HG03439 (cell line): ENCODE measurements around the gene ANKRD23.

Experiments used
- ATAC-seq: cut with Tn5 transposase; IDR thresholded peaks from one replicate; pipeline ENCODE4 v1.9.1; 2021; ENCODE audit warnings: mild to moderate bottlenecking, moderate library complexity; ENCODE audit not compliant: unreplicated experiment

Gene ANKRD23

DNA sequence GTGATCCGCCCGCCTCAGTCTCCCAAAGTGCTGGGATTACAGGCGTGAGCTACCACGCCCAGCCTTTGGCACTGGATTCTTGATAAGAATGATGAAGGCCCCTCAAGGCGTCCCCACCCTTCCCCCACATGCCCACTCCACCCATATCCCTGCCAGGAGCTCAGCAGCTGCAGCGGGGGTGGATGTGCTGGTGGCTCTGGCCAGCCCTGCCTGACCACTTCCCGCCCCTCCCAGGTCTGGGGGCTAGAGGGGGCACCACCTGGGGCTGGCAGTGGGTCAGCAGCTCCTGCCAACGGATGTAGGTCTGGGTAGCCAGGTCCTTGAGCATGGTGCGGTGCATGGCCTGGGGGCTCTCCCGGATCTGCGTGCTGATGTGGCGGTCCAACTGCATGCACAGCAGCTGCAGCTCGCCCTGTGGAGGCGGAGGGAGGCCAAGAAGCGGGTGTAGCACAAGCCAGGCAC is 33.8 kb upstream of the ANKRD23 start:
- no peak for ATAC-seq

DNA sequence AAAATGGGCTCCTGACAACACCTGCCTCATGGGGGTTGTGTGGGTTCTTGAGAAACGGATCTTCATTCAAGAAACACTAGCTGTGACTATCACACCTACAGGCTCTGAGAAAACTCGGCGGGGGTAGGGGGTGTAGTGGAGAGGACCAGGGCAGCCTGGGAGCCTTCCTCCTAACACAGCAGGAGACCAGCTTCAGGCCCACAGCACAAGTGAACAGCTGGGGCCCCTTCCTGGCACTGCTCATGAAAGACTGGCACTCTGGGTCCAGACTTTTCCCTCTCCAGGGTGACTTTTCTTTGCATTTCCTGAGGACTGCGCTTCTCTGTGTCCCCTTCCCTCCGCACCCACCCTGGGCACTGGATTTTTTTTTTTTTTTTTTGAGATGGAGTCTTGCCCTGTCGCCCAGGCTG is 33.2 kb upstream of the ANKRD23 start:
- ATAC-seq = no peak

DNA sequence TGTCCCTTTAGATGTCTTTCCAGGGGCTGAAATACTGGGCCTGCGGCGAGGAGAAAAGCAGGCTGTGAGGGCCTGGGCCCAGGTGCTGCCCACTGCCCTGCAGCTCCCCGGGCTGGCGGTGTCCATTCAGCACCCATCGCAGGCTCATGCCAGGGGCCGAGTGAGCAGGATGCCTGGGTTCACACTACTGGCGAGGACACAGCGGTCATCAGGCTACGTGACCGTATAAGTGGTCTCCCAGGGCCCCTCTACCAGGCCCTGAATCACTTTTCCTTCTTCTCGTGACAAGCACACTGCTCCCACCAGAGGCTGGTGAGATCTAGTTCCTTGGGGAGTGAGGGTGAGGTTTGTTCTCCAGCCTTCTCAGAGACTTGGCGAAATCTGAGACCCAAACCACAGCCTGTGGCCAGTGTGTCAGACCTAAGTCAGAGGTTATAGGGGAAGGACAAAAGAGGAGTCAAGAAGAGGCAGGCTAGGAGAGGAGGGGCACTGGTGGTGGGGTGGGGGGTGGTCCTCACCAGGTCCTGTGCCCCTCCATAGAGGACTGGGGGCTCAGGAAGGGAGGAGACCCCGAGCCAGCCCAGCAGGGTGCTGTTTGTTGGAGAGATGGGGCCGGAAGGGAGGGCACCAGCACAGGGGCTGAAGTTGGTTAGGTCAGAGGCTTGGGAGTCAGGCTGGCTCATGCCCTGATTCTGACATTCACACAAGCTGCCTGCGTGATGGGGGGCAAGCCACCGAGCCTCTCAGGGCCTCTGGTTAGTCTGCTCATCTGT is 32.6 kb upstream of the ANKRD23 start:
- ATAC-seq = no peak

DNA sequence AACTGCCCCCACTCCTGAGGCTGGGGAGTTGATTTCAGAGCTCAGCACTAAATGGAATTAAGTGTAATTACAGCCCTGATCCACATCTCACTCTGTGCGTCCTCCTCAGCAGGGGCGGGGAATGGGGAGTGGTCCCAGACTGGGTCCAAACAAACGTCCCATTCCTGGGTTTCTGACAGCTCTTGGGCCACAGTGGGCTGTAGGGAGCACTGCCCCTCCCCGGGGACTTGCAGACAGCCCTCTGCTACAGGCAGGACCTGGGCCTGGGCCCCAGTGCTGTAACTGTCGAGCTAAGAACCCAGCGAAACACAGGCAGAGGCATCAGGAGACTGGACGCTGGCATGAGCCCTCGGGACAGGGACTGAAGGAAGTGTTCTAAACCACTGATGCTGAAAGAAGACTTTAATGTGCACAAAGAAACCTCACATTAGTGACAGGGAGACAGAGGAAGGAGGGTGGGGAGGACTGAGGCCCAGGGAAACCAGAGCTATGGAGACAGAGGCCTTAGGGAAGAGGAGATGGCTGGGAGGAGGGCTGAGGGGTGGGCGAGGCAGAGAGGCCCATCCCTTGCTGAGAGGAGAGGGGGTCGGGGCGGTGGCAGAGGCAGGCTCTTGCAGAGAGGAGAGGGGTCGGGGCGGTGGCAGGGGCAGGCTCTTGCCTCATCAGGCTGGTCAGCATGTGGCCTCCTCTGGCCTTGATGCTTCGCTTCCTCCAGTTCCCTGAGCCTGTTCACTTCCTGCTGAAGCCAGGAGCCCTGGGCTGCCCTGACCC is 31.9 kb upstream of the ANKRD23 start:
- ATAC-seq = no peak

DNA sequence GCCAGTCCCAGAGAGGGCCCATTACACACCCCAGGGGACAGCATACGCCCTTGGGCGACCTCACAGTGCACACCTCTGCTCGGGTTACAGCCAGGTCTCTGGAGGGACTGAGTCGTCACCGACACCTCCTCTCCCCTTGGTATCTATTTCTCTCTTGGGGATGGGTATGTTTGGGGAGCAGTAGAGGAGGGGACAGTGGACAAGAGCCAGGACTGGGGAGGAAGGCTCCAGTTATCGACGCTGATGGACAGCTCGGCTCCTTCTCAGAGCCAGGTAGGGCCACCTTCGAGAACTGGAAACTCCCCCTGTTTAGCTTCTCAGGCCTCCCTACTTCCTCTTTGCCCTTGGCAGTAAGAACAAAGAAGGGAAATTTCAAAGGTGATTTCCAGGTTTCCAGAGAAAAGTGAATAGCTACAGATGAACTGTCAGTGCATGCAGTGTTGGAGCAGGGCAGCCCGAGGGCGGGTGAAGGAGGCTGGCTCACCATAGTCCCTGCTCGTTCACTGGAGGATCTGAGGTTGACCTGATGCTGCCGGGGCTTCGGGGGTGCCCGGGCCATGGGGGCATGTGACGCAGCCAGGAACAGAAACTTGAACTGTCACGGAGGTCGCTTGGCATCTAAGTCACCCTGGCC is 30.5 kb upstream of the ANKRD23 start:
- no peak for ATAC-seq

DNA sequence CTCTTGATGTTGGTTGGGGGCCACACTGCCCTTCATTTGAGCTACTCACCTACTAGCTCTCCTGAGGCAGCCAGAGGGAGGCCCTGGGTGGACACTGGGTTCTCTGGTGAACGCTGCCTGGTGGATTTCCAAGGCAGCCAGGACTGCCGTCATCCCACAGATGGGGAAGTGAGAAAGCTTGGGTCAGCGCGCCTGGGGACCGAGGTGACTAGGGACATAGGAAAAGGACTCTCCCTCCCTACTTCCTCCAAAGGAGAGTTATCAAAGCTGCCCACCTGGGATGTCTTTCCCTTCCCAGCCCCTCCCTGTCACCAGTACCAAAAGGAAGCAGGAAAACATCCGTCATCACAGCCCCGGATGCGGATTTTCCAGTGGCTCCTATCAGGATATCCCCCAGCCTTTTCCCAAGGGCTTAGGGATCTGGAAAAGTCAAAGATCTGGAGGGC is 29.9 kb upstream of the ANKRD23 start:
- ATAC-seq = no peak

DNA sequence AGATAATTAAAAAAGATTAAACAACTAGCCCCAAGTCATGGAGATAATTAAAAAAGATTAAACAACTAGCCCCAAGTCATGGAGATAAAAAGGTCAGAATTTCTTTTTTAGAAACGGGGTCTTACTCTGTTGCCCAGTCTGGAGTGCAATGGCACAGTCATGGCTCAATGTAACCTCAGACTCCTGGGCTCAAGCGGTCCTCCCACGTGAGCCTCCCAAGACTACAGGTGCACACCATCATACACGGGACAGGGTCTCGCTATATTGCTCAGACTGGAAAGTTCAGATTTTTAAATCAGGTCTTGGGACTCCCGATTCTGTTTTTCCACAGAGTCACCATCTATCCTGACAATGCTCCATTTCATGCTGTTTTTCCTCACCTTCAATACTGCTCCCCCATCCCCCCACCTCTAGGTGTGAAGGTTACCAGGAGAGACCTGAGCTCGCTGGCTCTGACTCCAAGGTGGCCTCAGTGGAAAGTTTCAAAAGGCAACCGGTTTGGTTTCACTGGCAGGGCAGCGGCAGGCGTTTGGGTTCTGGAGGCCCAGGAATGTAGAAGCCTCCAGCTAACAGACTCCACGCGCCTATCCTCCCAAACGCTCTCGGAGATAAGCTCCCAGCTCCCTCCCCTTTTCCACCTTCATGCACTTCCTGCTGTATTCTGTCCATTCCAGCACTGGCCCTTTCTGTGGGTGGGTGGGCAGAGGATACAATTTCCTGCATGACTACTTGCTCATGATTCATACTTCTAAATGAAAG is 28.9 kb upstream of the ANKRD23 start:
- ATAC-seq = no peak

DNA sequence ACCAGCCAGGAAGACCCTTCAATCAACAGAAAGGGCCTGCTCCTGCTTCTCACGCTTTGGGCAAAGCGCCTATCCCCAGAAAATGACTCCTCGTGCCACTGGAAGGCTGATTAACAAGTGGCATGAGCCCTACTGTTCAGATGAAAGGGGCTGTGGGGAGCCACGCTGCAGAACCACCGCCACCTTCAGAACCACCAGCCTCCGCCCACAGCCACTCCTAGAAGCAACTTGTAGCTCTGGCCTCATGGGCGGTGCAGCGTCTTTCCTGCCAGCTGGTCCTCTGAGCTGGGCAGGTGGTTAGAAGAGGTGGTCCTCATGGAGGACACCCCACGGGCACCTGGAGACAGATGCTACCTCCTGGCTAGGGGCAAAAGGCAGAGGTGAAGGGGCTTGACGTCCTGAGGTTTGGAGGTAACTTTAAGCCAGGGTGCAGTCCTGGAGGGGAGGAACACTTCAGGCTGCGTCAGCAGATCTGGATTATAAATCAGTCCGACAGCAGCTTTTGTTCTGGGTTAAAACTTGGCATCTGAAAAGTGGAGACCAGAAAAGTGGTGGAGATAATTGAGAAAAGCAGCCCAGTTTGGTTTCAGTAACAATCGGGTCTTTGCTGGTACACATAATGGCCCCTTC is 26.9 kb upstream of the ANKRD23 start:
- ATAC-seq = no peak

DNA sequence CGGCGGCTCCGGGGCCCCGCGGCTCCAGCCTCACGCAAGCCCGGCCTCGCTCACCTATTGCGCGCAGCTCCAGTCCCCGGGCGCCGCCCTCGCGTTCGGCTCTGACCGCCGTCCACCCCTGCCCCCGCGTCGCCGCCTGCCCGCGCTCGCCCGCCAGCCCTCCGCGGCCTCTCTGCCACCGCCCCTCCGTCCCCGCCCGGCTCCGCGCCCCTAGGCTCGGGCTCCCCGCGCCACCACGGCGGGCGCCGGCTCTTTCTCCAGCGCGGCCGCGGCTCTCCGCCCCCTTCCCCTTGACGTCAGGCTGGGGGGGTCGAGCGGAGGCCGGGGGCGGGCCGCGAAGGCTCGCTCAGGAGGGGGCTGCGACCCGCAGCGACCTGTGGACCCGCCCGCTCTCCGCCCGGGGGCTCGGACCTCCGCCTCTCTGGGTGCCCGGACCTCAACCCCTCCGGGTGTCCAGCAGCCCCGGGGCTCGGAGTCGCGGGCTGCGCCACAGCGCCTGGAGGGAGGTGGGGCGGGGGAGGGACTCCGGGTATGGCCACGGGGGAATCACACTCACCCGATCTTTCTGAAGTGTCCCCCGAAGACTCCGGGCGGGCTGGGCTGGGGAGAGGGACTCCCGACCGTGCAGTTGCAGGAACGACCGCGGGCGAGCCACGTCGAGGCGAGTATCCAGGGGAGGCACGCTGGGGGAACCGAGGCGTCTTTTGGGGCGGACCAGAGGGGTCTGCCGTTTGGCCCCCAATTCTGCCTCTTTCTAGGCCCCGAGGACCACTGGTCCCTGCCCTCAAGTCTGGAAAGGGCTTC is 26.2 kb upstream of the ANKRD23 start, which contains the start of gene SEMA4C:
SEMA4C (minus strand) TSS at position 259 of the 804 bp plus-strand sequence. CDS start 2,194 bp downstream, outside the sequence.
- ATAC-seq = no peak

DNA sequence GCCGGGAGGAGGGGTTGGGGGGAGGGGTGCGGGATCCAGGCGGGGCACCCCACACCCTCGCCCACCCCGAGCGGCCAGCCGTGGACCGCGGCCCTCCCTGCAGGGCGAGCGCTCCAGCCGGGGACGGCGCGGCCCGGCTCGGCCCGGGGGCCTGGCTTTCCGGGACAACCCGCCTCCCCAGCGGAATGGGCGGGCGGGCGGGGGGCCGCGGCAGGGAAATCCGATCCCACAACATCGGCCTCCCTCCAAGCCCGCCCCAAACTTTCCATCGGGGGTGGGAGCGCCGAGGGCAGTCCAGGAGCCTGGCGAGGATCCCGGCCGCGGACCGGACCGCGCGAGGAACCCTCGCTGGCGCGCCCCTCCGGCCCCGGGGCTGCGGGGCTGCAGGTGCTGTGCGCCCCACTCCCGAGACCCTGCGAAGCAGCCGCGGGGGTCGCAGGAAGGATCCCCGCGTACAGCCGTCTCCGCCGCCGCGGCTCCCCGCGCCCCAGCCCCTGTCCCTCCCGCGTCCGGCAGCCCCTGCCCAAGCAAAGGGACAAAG is 25.5 kb upstream of the ANKRD23 start:
- no peak for ATAC-seq

DNA sequence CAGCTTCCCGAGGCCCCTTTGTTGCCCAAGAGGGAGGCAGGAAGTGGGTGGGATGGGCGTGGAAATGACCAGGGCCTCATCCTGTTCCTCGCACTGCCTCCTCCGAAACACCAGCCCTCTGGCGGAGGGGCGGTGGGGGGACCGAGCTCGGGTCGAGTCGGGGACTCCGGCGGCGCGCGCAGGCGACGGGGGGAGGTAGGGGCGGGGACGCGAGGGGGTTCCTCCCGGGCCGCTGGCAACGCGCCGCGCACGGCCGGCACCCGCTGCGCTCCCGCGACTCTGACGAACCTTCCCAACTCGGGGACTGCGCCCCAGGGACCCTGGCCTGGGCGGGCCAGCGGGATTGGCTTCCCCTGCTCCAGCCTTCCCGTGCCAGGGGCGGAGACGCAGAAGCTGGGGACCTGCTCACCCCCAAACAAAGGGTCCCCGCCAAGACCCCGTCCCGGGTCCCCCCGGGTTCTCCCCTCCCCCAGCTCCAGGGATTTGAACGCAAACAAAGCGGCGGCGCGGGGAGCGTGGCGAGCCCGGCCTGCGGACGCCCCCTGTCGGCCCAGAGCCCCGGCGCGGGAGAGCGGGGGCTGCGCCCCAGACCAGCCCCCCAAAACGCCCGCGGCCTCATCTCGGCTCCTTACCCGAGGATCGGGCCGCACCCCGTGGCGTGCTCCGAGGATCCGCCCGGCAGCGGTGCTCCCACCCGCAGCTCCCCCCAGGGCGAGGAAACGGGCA is 24.9 kb upstream of the ANKRD23 start:
- ATAC-seq = no peak

DNA sequence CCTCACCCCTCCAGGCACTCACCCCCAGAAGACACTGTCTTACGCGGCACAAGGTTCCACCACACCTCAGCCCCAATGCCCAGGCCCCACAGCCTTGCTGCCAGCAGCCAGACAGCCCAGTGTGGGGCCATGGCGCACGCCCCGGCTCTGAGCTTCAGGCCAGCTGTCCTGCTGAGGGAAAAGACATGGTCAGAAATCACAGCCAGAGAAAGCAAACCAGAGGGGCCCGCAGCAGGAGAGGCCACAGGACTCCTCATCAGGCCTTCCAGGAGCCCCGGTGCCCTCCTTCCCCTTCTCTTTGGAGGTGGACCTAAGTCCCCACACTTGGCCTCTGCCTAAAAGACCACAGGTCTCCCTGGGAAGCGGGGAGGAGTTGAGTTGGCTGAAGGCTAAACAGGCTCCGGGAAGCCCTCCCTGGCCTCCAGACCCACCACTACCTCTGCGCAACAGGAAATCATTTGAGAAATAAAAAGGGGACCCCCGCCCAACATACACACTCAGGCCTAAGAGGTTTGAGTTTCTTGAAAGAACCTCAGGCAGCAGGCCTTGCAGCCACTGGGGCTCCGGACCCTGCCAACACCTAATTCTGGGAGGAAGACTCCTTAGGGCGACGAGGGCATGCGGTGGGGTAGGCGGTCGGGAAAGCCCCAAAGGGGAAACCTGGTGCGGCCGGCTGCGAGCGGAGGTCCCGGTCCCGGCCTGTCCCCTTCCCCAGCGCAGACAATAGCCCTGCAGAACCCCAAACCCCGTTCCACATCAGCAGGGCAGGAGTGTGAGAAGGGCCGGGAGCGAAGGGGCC is 24.1 kb upstream of the ANKRD23 start:
- ATAC-seq = no peak

DNA sequence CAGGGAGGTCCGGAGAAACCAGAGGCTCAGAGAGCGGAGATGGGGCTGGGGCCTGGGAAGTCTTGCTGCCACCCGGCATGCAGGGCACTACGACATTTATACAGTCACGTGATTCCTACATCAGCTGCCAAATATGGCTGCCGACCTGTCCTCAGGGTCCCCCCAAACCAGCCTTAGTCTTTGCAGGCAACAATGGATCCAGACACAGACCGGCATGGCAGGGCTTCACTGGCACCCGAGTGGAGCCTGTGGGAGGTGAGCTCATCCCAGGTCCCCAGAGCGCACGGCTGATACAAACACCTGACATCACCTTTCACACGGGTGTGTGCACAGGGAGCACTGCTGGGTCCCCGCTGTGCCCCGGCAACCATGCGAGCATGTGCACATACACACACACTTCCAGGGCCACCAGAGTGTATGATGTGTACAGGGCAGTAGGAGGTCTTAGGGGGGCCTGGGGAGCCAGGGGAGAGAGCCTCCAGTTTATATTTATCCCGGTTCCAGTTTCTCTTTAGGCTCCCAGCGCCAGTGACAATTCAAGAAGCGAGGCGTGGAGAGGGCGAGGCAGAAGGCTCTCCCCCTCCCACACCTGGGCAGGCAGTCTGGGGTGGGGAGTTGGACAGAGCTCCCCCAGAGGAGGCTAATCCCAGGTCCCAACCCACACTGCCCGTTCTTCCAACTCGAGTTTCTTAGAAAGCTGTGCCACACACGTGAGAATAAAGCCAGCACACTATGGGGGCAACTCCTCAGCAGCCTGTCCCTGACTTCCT is 23.4 kb upstream of the ANKRD23 start:
- no peak for ATAC-seq

DNA sequence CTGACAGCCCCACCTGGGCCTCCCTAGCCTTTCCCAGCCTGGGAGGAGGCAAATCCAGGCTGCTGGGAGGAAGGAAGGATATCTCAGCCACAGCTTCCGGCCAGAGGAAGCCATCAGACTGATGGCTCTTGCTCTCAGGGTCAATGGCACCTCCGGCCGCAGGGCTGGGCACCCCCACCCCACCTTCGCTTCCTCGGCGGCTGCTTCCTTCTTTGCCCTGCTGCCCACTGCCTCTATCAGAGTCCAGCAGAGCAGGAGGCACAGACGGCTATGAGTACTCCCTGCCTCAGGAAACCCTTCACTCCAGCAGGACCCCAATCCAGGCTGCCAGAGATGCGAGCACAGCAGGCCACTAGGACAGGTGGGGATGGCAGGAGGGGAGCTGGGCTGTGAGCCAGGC is 22.8 kb upstream of the ANKRD23 start:
- no peak for ATAC-seq

DNA sequence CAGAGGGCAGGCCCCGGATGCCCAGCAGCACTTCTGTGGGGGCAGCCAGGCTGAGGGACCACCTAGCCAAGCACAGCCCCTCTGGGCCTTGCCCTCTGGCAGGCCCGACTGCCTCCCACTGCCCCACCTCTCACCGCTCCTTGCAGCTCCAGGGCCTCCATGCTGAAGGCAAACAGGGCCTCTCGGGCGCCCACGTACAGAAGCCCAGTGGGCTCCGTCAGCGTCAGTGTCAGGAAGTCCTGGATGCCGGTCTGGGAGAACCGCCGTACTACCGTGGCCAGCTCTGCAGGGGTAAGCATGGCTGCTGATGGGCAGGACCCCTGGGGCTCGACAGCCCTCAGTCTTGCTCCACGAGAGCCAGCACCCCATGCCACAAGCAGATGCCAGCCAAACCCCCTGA is 22.3 kb upstream of the ANKRD23 start:
- no peak for ATAC-seq

DNA sequence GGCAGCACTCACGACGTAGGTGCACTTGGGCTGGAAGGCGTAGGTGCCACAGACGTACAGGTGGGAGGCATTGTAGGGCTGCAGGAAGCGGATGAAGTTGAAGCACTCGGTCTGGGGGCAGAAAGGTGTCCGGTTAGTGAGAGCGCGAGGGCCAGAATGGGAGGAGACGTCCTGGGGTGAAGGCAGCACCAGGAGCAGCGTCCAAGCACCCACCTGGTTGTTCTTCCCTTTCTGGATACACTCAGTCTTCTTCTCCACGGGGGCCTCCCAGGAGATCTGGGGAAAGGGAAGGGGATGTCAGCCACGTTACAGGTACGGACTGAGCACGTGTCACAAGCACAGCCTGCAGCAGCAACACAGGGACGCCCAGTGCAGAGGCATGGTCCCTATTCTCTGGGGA is 21.8 kb upstream of the ANKRD23 start:
- no peak for ATAC-seq
